Thyroid gland (tissue), 4 donors: ENCODE measurements around the gene APBB2.

ENCODE experiments used
- CTCF ChIP-seq, 6 experiments: fragments of 200-600 bp in 3 of 6; fragments of 450-650 bp in 3 of 6; sonication (generic) in 3 of 6; IDR thresholded peaks; one replicate each; pipeline ENCODE4 v1.5.1; 2016 to 2019; ENCODE audit warnings: antibody characterized with exemption in 6 of 6, mild to moderate bottlenecking in 2 of 6, inconsistent platforms in 1 of 6, moderate library complexity in 1 of 6
- POLR2A ChIP-seq, 2 donors: fragments of 450-650 bp; IDR thresholded peaks; one replicate each; pipeline ENCODE4 v1.6.1; 2017; ENCODE audit warnings: antibody characterized with exemption in 2 of 2, mild to moderate bottlenecking in 2 of 2, moderate library complexity in 1 of 2

DNA sequence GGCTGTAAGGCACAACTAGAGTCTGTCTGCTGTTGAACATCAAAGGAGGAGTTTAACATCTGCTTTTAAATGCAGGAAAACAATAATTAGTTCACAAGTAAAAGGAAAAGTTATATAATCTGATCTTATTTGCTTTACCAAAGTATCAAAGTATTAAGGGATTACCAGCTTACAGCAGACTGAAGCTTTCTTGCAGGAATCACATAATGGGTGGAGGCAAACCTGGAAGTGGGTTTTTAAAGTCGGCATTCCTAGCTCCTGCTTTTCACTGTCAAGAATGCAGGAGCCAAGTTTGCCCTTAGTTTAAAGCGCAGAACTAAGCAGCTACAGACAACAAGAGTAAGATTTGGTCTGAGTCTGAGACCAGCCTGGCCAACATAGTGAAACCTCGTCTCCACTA is 122.2 kb downstream of the APBB2 start:
- TF ChIP-seq CTCF (IDR thresholded peaks at IDR 0.05): no peak
- TF ChIP-seq POLR2A (IDR thresholded peaks at IDR 0.05): no peak
